Glomerular endothelial cell (primary cell): ENCODE data around the gene UNC45B. TPM values are rescaled to one million over a fixed set of nuclear protein-coding genes. Genes with fewer than 3 reads are reported as not detected.
"Not testable (repeated sequence)": the region's sequence is repeated elsewhere in the genome, so short reads cannot be mapped to it uniquely, and the experiment has no call there.

Experiments used
- DNase-seq: peaks from one replicate; pipeline ENCODE4 v3.0.0-alpha.2; 2011; ENCODE audit warnings: low read depth, low spot score; ENCODE audit errors: extremely low read depth
- total RNA-seq: library from RNA; depleted of rRNA; stranded (reverse); fragments of >200 nt; gene quantifications from 2 replicates; pipeline ENCODE4 v1.2.3, GENCODE V29; 2015

Gene UNC45B
- total RNA-seq, 1 donor from 2014 or later, result 0.12 TPM

DNA sequence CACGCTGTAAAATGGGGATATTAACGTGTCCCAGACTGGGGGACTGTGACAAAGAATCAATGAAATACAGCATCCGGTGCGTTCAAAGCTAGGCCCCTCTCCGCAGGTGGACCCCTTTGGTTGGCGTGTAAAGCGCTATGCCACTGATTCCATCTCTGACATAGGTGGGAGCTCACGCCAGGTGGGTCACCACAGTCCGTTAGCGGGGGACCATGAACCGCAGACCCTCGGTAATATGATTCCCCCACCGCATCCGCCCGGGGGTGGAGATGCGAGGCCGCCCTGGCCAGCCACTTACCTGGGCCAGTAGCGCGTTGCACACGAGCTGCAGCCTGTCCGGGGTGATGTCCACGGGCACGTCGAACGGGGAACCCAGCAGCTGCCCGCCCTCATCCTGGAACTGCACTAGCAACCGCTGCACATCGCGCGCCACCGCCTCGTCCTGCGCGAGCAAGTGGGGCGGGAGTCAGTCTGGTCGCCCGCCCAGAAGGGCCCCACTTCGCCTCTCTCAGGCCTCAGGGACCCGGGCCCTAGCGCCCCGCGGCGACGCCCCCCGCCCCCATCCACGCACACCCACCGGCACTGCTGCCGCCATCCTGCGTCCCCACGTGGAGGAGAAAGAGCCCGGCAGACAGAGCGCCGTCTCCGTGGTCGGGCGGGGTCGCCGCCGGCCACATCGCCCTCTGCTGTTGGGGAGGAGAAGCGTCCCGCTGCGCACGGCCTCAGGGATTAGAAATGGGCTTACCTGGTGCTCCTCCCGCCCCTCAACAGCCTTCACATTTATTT is 5.7 kb upstream of the UNC45B start, which contains the start of gene NLE1:
TSS of gene NLE1 (minus strand) at position 623 of the 786 bp plus-strand sequence. CDS start at position 595, 28 bp downstream.
- peak; percentile 20 for DNase-seq

DNA sequence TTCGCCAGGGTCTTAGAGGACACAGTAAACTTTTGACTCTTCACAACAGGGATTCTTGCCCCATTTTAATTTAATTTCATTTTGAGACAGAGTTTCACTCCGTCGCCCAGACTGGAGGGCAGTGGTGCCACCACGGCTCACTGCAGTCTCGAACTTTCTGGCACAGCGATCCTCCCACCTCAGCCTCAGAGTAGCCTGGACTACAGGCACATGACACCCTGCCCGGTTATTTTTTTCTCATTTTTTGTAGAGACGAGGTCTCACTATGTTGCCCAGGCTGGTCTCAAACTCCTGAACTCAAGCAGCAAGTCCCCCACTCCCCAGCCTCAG is 5.2 kb upstream of the UNC45B start:
- DNase-seq, result no peak

DNA sequence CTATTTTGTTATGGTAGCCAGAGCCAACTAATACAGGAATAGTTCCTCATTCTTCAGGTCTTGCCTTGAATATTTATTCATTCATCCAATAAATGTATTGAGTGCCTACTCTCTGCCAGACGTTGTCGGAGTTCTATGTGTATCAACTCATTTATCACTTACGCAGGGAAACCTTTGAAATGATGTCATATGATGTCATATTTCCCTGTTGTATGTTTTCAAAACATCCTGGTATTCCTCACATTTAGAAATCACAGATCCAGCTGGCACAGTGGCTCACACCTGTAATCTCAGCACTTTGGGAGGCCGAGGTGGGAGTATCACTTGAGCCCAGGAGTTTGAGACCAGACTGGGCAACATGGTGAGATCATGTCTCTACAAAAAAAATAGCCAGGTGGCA is 2.8 kb upstream of the UNC45B start:
- DNase-seq, result no peak

DNA sequence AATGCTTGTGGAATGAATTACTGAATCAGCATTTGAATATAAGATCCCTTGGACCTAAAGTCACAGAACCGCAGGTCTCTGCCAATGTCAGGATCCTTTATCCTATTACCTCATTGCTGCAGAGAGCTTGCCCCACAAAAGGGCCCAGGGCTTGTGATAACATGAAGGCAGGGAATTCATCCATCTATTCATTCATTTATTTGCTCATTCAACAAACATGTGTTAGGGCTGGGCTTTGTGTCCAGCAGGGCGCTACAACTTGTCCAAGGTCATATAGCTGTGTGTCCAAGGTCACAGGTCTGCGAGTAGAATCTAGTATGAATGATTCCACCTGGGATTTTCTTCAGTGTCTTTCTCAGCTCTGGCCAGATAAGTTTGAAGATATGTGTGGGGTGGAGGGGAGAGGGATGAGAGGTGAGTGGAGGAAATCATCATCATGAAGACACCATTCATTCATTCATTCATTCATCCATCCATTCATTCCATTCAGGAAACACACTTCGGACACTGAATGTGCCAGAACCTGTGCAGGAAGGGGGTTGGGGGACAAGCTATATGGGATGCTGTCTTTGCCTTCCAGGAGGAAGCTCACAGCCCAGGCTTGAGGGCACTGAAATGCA is 1.3 kb upstream of the UNC45B start:
- no peak for DNase-seq

DNA sequence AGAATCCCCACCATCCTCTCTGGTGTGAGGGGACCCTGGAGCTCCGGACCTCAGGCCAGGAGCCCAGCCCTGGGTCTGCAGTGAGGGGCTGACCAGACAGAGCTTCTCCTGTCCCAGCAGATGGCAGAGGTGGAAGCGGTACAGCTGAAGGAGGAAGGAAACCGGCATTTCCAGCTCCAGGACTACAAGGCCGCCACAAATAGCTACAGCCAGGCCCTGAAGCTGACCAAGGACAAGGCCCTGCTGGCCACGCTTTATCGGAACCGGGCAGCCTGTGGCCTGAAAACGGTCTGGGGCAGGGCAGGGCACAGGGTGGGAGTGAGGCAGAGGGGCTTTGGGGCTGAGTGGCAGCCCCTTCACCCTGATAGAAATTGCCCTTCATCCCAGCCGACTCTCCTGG is 527 bp downstream of the UNC45B start:
- no peak for DNase-seq

DNA sequence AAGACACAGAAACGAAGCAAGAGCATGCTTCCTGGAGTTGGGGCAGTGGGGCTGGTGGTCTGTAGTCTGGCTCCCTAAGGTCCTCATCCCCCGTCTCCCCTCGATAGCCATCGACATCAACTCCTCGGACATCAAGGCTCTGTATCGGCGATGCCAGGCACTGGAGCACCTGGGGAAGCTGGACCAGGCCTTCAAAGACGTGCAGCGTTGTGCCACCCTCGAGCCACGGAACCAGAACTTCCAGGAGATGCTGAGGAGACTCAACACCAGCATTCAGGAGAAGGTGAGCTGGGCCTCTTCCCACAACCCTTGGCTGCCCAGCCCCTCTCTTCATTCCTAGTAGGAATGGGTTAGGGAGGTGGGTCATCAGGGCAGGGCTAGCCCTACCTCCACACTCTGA is 2.3 kb downstream of the UNC45B start:
- DNase-seq, result no peak

DNA sequence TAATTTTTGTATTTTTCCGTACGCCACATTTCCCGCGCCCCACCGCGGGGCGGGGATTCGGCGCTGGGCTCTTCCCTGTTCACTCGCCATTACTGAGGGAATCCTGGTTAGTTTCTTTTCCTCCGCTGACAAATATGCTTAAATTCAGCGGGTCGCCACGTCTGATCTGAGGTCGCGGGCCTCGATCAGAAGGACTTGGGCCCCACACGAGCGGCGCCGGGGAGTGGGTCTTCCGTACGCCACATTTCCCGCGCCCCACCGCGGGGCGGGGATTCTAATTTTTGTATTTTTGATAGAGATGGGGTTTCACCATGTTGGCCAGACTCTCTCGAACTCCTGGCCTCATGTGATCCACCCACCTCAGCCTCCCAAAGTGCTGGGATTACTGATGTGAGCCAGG is 3.5 kb downstream of the UNC45B start:
- DNase-seq, result not testable (repeated sequence)

DNA sequence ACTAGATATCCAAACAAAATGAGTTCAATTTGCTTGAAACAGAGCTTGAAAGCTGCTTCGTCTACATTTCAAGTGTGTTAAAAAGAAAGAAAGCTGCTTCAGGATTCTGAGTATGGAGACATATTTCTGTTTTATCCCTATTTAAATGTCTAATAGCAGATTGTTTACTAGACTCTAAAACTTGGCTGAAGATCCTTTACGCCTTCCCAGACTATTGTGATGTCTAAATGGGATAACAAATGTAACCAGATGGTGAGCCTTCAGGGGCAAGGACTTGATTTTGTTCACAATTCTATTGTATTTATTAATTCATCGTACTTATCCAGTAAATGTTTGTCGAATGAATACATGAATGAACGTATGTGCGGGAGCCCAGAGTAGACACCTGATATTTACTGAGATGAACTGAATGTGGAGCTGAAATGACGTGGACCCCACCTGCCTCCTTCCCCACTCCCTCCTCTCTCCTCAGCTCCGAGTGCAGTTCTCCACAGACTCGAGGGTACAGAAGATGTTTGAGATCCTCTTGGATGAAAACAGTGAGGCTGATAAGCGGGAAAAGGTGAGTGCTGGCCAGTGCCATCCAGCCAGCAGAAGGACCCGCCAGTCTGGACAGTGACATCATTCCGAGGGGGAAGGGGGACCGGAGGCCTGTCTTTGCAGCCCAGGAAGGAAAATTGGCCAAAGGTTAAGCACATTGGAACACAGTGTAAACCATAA is 5.0 kb downstream of the UNC45B start:
- DNase-seq, result no peak

DNA sequence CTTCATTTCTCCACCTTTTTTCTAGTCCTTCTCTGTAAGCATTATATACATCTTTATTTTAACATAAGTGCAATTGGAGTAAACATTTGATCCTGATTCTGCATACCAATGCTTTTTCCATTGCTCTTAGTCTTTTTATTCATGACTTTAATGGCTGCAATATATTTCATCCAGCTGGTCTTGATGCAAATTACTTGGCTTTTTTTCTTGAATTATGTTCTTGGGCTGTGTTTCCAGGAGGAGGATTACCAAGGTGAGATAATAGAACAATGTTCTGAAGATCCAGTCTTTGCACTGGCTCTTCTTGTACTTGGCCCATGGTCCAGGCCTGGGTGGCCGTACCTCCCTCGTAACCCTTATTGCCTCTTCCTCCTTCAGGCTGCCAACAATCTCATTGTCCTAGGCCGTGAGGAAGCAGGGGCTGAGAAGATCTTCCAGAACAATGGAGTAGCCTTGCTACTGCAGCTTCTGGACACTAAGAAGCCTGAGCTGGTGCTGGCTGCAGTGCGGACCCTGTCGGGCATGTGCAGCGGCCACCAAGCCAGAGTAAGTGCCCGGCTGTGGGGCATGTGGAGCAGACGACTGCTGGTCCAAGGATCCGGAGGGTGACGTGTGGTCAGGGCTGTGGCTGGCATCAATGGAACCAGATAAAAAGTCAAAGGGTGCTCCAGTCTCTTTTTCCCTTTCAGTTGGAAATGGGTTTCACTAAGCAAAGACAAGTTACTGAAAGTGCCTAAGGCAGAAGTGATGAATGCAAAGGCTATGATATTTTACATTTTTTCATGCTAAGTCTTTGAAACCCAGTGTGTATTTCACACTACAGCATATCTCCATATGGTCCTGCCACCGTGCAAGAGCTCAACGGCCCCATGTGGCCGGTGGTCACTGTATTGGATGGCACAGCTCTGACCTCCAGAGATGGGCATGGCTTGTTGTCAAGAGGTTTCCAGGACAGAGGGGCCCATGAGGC is 6.9 kb downstream of the UNC45B start:
- DNase-seq, result no peak

DNA sequence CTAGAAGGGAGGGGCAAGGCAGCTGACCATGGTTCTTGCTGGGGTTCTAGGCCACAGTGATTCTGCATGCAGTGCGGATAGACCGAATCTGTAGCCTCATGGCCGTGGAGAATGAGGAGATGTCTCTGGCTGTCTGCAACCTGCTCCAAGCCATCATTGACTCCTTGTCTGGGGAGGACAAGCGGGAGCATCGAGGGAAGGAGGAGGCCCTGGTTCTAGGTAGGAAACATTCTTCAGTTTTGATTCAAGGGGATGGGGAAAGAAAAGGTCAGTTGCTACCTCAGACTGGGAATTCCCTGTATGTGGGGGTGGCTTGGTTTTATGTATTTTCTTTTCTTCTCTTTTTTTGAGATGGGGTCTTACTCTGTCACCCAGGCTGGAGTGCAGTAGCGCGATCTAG is 7.6 kb downstream of the UNC45B start:
- DNase-seq, result no peak

DNA sequence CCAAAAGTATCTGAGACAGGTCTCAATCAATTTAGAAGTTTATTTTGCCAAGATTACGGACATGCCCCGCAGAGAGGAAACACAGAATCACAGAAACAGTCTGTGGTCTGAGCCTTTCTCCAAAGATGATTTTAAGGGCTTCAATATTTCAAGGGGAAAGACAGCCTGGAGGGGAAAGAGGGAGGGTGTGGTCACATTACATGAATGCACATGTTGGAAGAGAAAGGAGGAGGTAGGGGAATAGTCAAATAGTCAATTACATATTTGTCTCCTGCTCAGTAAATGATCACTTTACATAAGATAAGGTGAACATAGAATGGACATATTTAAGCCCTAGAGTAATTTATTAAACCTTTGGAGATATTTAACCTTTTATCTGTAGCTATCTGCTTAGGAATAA is 12.3 kb downstream of the UNC45B start:
- DNase-seq, result no peak

DNA sequence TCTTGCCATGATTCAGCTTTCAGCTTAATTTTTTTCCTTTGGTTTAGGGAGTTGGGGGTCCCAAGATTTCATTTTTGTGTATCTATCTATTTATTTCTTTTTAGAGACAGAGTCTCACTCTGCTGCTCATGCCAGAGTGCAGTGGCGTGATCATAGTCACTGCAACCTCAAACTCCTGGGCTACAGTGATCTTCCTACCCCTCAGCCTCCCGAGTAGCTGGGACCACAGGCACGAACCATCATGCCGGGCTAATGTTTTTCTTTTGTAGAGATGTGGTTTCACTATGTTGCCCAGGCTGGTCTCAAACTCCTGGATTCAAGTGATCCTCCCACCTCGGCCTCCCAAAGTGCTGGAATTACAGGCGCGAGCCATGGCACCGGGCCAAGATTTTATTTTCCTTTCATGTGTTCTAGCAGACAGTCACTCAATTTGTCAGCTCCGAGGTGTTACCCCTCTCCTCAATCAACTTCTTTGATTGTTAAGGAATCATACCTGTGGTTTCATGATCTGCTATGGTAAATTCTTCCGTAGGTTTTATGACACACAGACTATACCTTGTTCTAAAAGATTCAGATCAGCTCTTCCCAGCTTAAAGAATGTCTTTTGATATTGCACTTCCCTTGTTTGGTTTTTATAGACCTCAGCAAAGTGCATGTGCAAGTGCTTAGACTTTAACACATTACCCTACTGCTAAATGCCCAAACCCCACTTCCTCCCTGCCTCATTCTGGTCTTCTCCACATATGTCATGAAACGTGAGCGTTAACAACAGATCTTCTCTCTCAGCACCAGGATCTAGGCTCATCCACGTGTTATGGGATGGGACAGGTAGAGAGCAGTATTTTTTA is 13.0 kb downstream of the UNC45B start:
- DNase-seq, result no peak

DNA sequence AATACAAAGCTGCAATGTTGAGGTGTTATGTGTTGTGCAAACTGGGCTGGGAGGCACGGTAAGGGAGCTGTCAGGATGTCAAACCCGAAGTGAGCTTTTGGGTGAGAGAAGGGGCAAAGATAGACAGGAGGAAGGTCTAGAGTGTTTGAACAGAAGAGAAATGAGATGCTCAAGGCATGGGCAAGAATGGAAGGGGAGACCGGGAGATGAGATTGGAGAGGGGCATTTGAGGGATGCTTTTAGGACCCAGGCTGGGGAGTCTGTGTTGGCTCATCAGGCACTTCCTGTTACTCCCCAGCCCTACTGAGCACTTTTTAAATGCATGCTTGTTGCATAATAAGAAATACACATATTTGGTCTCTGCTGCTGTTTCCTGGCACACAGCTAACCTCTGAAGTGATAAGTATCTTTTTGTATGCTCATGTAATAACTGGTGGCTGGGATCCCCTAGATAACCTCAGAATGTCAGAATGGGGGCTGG is 13.7 kb downstream of the UNC45B start:
- no peak for DNase-seq

DNA sequence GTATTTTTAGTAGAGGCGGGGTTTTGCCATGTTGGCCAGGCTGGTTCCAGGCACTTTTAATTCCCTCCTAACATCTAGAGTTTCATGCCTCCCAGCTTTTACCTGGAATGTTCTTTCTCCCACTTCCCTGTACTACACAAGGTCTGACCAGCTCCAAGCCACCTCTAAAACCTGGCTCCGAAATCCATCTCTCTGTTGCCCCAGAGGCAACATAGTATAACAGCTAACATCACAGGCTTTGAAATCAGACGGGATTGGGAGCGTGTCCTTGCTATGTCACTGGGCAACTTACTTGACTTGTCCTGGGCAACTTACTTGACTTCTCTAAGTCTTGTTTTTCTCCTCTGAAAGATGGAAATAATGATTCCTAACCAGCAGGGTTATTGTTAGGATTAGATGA is 15.1 kb downstream of the UNC45B start:
- DNase-seq, result no peak

DNA sequence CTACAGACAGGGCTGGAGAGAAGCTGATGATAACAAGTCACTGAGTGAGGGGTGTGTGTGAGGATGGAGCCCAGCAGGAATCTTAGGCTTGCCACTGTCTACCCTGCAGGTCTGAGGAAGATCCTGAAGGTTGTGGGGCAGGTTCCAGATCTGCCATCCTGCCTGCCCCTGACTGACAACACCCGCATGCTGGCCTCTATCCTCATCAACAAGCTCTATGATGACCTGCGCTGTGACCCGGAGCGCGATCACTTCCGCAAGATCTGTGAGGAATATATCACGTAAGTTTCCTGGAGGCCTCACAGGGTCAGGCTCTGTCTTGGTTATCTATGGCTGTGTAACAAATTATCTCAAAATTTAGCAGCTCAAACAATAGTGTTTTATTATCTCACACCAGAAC is 16.3 kb downstream of the UNC45B start:
- no peak for DNase-seq

DNA sequence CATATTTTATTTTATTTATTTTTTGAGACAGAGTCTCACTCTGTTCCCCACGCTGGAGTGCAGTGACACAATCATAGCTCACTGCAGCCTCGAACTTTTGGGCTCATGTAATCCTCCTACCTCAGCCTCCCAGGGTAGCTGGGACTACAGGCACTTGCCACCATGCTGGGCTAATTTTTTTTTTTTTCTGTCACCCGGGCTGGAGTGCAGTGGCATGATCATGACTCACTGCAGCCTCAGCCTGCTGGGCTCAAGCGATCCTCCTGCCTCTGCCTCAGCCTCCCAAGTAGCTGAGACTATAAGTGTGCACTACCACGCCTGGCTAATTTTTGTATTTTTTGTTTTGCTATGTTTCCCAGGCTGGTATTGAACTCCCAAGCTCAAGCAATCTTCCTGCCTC is 17.1 kb downstream of the UNC45B start:
- DNase-seq, result no peak

DNA sequence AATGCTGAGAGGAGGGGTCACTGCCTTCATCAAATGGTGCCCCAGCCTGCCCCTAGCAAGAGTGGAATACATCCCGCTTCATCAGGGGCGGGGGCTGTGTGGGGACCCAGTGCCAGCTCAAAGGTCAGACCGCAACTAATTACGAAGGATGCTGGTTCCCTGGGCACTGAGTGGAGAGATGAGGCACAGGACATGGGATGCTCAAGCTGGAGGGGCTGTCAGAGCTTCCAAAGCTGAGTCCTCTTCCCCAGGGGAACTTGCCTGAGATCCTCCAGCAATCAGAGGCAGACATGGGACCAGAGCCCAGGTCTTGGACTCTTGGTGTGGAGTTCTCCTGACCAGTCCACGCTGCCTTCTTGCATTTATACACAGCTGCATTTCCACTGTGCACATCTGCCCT is 18.9 kb downstream of the UNC45B start:
- no peak for DNase-seq

DNA sequence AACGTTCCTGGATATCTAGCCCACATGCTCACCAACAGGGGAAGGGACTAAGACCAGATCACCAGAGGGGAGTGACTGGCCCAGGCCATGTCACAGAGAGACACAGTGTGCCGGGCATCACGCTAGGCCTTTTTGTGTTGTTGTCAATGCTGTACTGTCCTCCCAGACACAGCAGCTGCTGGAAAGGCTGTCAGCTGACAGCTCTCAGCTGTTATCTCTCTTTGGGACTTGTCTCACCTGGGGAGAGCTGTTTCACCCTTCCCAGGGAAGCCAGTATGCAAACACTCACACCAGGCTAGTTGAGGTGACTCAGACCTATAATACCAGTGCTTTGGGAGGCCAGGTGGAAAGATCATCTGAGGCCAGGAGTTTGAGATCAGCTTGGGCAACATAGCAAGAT is 19.4 kb downstream of the UNC45B start:
- DNase-seq, result no peak

DNA sequence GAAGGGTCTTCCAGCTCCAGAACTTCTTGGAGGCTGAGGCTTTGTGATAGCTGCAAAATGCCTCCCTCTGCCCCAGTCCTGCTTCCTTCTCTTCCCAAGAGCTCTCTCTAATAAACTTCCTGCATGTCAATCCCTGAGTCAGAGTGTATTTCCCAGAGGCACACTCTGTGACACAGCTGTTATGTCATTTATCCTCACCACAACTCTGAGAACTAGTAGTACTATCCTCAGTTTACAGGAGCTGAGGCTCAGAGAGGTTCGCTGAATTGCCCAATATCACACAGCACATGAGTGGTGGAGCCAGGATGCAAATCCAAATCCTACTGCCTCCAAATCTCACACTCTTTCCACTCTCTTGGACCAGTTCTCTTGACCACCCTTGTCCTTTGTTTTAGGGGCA is 20.0 kb downstream of the UNC45B start:
- DNase-seq, result no peak
